Measurements from ENCODE around the gene OCLN.
A peak's percentile ranks its signal among the peaks of the same experiment; 100 is the strongest.
"Not testable (repeated sequence)": the region's sequence is repeated elsewhere in the genome, so short reads cannot be mapped to it uniquely, and the experiment has no call there.

The OCLN gene

GRCh38 chr5:69491838-69492390 is 676 bp upstream of the OCLN start:
- no peak for DNase-seq

GRCh38 chr5:69492923-69493395 is 369 bp downstream of the OCLN start:
- DNase-seq = peak; percentile 43 to 75

- DNase-seq = peak; percentile 4 to 56
Observed at GRCh38 chr5:69493396-69494133, 975 bp downstream of the OCLN start.

- peak in 1 of 2 experiments; percentile 9 for DNase-seq
Observed at GRCh38 chr5:69494452-69494851, 1.9 kb downstream of the OCLN start.

- no peak for DNase-seq
Observed at GRCh38 chr5:69497006-69497520, 4.5 kb downstream of the OCLN start.

GRCh38 chr5:69498384-69498783 is 5.8 kb downstream of the OCLN start:
- DNase-seq = no peak

GRCh38 chr5:69502367-69502766 is 9.8 kb downstream of the OCLN start:
- no peak for DNase-seq

GRCh38 chr5:69502767-69503488 is 10.3 kb downstream of the OCLN start:
- DNase-seq = no peak

GRCh38 chr5:69504036-69504435 is 11.4 kb downstream of the OCLN start:
- DNase-seq = no peak

GRCh38 chr5:69505306-69505705 is 12.7 kb downstream of the OCLN start:
- no peak for DNase-seq

- DNase-seq = no peak
Observed at GRCh38 chr5:69509212-69509611, 16.6 kb downstream of the OCLN start.

GRCh38 chr5:69510694-69511093 is 18.1 kb downstream of the OCLN start:
- DNase-seq = no peak

GRCh38 chr5:69512740-69513260 is 20.2 kb downstream of the OCLN start:
- DNase-seq = no peak

GRCh38 chr5:69515570-69515969 is 23.0 kb downstream of the OCLN start:
- not testable (repeated sequence) for DNase-seq

- no peak for DNase-seq
Observed at GRCh38 chr5:69516769-69517168, 24.2 kb downstream of the OCLN start.

GRCh38 chr5:69517763-69518212 is 25.2 kb downstream of the OCLN start:
- peak; percentile 36 to 42 for DNase-seq

- no peak for DNase-seq
Observed at GRCh38 chr5:69519285-69519684, 26.7 kb downstream of the OCLN start.

GRCh38 chr5:69522035-69522434 is 29.4 kb downstream of the OCLN start:
- DNase-seq = no peak

- no peak for DNase-seq
Observed at GRCh38 chr5:69525490-69525889, 32.9 kb downstream of the OCLN start.

- DNase-seq = no peak
Observed at GRCh38 chr5:69526660-69527059, 34.1 kb downstream of the OCLN start.

- DNase-seq = no peak
Observed at GRCh38 chr5:69527128-69527770, 34.7 kb downstream of the OCLN start.

- peak in 1 of 2 experiments; percentile 21 for DNase-seq
Observed at GRCh38 chr5:69528035-69528434, 35.4 kb downstream of the OCLN start.

- DNase-seq = no peak
Observed at GRCh38 chr5:69528609-69529008, 36.0 kb downstream of the OCLN start.
